Osteoblast (primary cell): Measurements from ENCODE around the gene PERM1. TPM values are rescaled to one million over a fixed set of nuclear protein-coding genes. Genes with fewer than 3 reads are reported as not detected.
A peak's percentile ranks its signal among the peaks of the same experiment; 100 is the strongest.

ENCODE experiments used
- DNase-seq: peaks from one replicate; pipeline ENCODE4 v3.0.0; 2011; ENCODE audit warnings: low spot score, mixed read lengths; ENCODE audit not compliant: insufficient read length; ENCODE audit errors: missing footprints
- H2AFZ ChIP-seq: 2 replicates; pipeline ENCODE4 v1.6.0; 2011; ENCODE audit warnings: mild to moderate bottlenecking, low read length
- H3K27ac ChIP-seq: 2 replicates; pipeline ENCODE4 v1.5.1; 2011; ENCODE audit warnings: mild to moderate bottlenecking, low read depth, low read length, moderate library complexity
- H3K27me3 ChIP-seq: 2 replicates; pipeline ENCODE4 v1.6.0; 2012; ENCODE audit warnings: mild to moderate bottlenecking, control low read depth, inconsistent platforms, low read length, moderate library complexity; ENCODE audit not compliant: insufficient read depth
- H3K36me3 ChIP-seq: 2 replicates; pipeline ENCODE4 v1.5.1; 2011; ENCODE audit warnings: mild to moderate bottlenecking, low read length, control low read depth, moderate library complexity; ENCODE audit not compliant: insufficient read depth
- H3K4me1 ChIP-seq: 2 replicates; pipeline ENCODE4 v1.5.1; 2011; ENCODE audit warnings: mild to moderate bottlenecking, low read length, control low read depth, moderate library complexity; ENCODE audit not compliant: insufficient read depth
- H3K4me2 ChIP-seq: 2 replicates; pipeline ENCODE4 v1.6.0; 2011; ENCODE audit warnings: mild to moderate bottlenecking, low read length; ENCODE audit not compliant: insufficient read depth
- H3K4me3 ChIP-seq: fragments of 200-600 bp; sonication (generic); 3 replicates; pipeline ENCODE4 v1.5.1; 2012; ENCODE audit warnings: mild to moderate bottlenecking, low read length, inconsistent platforms; ENCODE audit not compliant: insufficient read depth
- H3K79me2 ChIP-seq: 2 replicates; pipeline ENCODE4 v1.6.0; 2012; ENCODE audit warnings: mild to moderate bottlenecking, low read length, control low read depth, inconsistent platforms; ENCODE audit not compliant: insufficient read depth
- H3K9me3 ChIP-seq: 2 replicates; pipeline ENCODE4 v1.5.1; 2011; ENCODE audit warnings: low read depth, low read length, control low read depth
- H4K20me1 ChIP-seq: 2 replicates; pipeline ENCODE4 v1.6.0; 2012; ENCODE audit warnings: mild to moderate bottlenecking, low read length, control low read depth; ENCODE audit not compliant: insufficient read depth
- CTCF ChIP-seq: IDR thresholded peaks from 2 replicates; pipeline ENCODE4 v1.5.1; 2011; ENCODE audit warnings: mild to moderate bottlenecking, low read depth, low read length, moderate library complexity; ENCODE audit errors: extremely low read depth
- total RNA-seq: library from RNA; depleted of rRNA; stranded (reverse); fragments of >200 nt; gene quantifications from 2 replicates; pipeline ENCODE4 v1.2.3, GENCODE V29; 2012

PERM1 gene
- total RNA-seq, 1 donor, result not detected

GRCh38 chr1:959731-960362 is 22.0 kb downstream of the PERM1 start:
- TF ChIP-seq CTCF, result no peak
- Histone ChIP-seq H4K20me1 (peaks cover 27% of the 10 kb centered on the region), H2AFZ (peak overlapping the region; percentile 22), H3K4me2 (peak overlapping the region; percentile 60), H3K4me3 (peak overlapping the region; percentile 91), H3K79me2 (peaks cover 31% of the 10 kb centered on the region), H3K27ac (no peak overlapping the region), H3K9me3 (no peaks in the 10 kb centered on the region), H3K36me3 (peaks cover 29% of the 10 kb centered on the region), H3K27me3 (no peaks in the 10 kb centered on the region), H3K4me1 (peaks cover 12% of the 10 kb centered on the region)
- DNase-seq, result no peak

GRCh38 chr1:958823-959730 is 22.8 kb downstream of the PERM1 start, which contains the start of gene NOC2L:
Gene NOC2L (minus strand): TSS chr1:959256. CDS start chr1:959240, 16 bp downstream.
- peak within 1 kb of the TSS; percentile 91 for H3K4me3 ChIP-seq
- H2AFZ ChIP-seq, result peak within 1 kb of the TSS; percentile 76
- H3K4me1 ChIP-seq, result peaks cover 12% of the 10 kb centered on the region
- H3K36me3 ChIP-seq, result peaks cover 36% of the 10 kb centered on the region
- H3K27me3 ChIP-seq, result no peaks in the 10 kb centered on the region
- TF ChIP-seq CTCF, result no peak
- H3K27ac ChIP-seq, result peak within 1 kb of the TSS; percentile 77
- H4K20me1 ChIP-seq, result peaks cover 33% of the 10 kb centered on the region
- peaks cover 31% of the 10 kb centered on the region for H3K79me2 ChIP-seq
- no peaks in the 10 kb centered on the region for H3K9me3 ChIP-seq
- peak within 1 kb of the TSS; percentile 99 for H3K4me2 ChIP-seq
- DNase-seq, result peak; percentile 100

GRCh38 chr1:956636-957035 is 25.3 kb downstream of the PERM1 start:
- peaks cover 12% of the 10 kb centered on the region for H3K4me1 ChIP-seq
- H3K36me3 ChIP-seq, result peaks cover 49% of the 10 kb centered on the region
- peaks cover 40% of the 10 kb centered on the region for H4K20me1 ChIP-seq
- H2AFZ ChIP-seq, result no peak overlapping the region
- H3K4me2 ChIP-seq, result no peak overlapping the region
- peaks cover 31% of the 10 kb centered on the region for H3K79me2 ChIP-seq
- H3K27ac ChIP-seq, result no peak overlapping the region
- no peak for TF ChIP-seq CTCF
- H3K4me3 ChIP-seq, result no peak overlapping the region
- no peaks in the 10 kb centered on the region for H3K9me3 ChIP-seq
- DNase-seq, result no peak
- no peaks in the 10 kb centered on the region for H3K27me3 ChIP-seq

- H3K4me3 ChIP-seq, result no peak overlapping the region
- no peak for DNase-seq
- H2AFZ ChIP-seq, result no peak overlapping the region
- peaks cover 31% of the 10 kb centered on the region for H3K79me2 ChIP-seq
- H3K4me2 ChIP-seq, result no peak overlapping the region
- H3K27me3 ChIP-seq, result no peaks in the 10 kb centered on the region
- no peak for TF ChIP-seq CTCF
- H3K36me3 ChIP-seq, result peaks cover 59% of the 10 kb centered on the region
- peaks cover 48% of the 10 kb centered on the region for H4K20me1 ChIP-seq
- no peaks in the 10 kb centered on the region for H3K9me3 ChIP-seq
- H3K4me1 ChIP-seq, result peaks cover 12% of the 10 kb centered on the region
- no peak overlapping the region for H3K27ac ChIP-seq
Measured at GRCh38 chr1:955474-955873, 26.4 kb downstream of the PERM1 start.
